Ureter (tissue), 1 donor: Measurements from ENCODE around the gene CTBP1. TPM values are rescaled to one million over a fixed set of nuclear protein-coding genes. Genes with fewer than 3 reads are reported as not detected.
"Not testable (repeated sequence)": the region's sequence is repeated elsewhere in the genome, so short reads cannot be mapped to it uniquely, and the experiment has no call there.

Source experiments
- DNase-seq: peaks from one replicate; pipeline ENCODE4 v3.0.0-alpha.2; 2020; ENCODE audit warnings: low spot score
- total RNA-seq: library from RNA; stranded (reverse); gene quantifications from one replicate; pipeline ENCODE4 v1.2.4, GENCODE V29; 2023
- donor health status: DM: yes; HTN: yes; CAD: no.

Gene CTBP1
- 171 TPM for total RNA-seq

DNA sequence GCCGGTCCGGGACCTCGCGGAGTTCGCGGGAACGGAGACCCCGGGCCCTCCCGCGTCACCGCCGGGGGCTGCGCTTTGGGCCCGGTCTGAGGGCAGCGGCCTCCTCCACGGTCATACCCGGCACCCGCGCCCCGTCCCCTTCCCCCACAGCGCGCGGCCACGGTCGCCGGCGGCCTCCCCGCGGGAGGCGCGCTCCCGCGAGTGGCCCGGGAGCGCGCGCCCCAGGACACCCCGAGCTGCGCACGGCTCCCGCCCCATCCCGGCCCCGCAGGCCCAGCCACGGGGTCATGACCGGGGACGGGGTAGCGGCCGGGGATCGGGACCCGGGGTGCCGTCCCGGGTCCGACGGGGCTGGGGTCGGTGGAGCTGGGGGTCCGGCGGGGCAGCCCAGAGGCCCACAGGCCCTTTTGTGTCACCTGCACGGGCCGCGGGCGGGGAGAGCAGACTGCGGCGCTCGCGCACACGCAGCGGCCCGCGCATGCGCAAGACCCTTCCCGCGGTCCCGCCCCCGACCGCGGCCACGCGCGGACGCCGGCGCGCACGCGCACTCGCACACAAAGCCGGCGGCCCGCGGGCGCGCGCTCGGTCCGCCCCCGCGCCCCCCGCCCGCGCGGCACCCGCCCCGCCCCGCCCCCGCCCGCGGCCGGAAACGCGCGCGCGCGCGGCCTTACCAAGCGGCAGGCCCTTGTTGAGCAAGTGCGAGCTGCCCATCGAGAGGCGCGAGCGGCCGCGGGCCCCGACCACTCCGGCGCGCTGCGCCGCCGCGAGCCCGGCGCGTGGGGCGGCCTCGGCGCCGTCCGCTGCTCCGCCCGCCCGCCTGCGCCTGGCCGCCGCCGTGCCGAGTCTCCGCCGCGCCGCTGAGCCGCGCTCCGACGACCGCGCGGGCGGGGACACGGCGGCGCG is at the start of gene CTBP1:
CTBP1 (minus strand) TSS at position 886 of the 903 bp plus-strand sequence. CDS start 7,799 bp downstream, outside the sequence.
- peak; percentile 78 for DNase-seq

- no peak for DNase-seq
Observed at GRCh38 chr4:1298461-1298860, 49.5 kb upstream of the CTBP1 start.

GRCh38 chr4:1297456-1298325 is 48.8 kb upstream of the CTBP1 start:
- DNase-seq = no peak

- DNase-seq = no peak
Observed at GRCh38 chr4:1297023-1297395, 48.1 kb upstream of the CTBP1 start.

- no peak for DNase-seq
Observed at GRCh38 chr4:1296324-1297022, 47.5 kb upstream of the CTBP1 start.

DNA sequence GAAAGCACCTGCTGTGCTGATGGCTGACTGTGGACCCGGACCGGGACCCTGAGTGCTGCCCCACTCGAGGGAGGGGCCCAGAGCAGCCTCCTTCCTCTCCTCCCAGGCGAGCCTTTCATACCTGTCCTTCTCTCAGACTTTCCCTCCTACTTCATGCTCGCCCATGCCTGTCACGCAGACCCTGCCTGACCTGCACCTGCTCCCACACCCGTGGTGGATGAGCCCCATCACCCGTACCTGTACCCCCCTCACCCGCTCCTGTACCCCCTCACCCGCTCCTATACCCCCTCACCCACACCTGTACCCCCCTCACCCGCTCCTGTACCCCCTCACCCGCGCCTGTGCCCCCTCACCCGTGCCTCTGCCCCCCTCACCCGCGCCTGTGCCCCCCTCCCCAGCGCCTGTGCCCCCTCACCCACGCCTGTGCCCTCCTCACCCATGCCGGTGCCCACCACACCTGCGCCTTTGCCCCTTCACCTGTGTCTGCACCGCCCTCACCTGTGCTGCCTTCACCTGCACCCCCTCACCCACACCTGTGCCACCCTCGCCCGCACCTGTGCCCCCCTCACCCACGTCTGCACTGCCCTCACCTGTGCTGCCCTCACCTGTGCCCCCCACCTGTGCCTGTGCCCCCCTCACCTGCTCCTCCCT is 46.6 kb upstream of the CTBP1 start:
- no peak for DNase-seq

GRCh38 chr4:1294891-1295290 is 46.0 kb upstream of the CTBP1 start:
- DNase-seq = no peak

- DNase-seq = no peak
Observed at GRCh38 chr4:1294424-1294823, 45.5 kb upstream of the CTBP1 start.

- no peak for DNase-seq
Observed at GRCh38 chr4:1293991-1294390, 45.1 kb upstream of the CTBP1 start.

- DNase-seq = no peak
Observed at GRCh38 chr4:1293531-1293941, 44.6 kb upstream of the CTBP1 start.

DNA sequence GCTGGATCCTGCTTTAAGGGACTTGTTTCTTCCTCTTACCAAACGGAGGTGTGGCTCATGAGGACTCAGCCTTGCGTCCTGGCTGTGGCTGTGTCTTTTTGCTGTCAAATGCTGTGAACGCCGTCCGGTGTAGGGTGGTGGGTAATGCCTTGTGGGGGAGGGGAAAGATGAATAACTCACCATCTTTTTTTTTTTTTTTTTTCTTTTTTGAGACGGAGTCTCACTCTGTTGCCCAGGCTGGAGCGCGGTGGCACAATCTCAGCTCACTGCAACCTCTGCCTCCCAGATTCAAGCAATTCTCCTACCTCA is 43.7 kb upstream of the CTBP1 start:
- DNase-seq = not testable (repeated sequence)

DNA sequence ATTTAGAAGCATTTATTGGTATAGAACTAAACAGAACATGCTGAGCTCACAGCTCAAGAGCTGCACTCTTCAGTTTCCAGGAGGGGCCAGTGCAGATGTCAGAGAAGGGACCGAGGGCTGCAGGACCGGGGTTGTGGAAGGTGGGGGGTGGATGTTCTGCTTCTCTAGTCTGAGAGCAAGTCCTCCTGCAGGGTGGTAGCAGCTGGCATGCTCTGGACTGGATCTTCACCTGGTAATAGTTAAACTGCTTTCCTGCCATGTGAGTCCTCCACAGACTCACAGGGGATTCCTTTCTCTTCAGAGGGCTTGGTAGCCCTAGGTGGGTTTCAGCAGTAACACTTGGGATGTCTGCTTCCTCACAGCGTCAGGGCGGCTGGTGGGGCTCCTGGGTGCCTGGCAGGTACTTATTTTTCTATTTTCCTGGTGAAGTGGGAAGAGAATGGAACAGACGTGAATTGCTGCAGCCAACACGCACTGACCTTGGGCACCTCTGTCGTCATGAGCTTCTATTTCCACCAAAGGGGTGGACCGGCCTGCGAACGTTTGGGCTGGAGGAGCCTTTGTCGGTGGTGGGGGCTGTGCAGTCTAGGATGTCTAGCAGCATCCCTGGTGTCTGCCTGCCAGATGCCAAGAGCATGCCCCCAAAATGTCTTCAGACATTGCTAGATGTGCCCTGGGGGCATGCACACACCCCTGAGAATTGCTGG is 43.2 kb upstream of the CTBP1 start:
- DNase-seq = no peak

GRCh38 chr4:1291091-1291490 is 42.2 kb upstream of the CTBP1 start:
- no peak for DNase-seq

DNA sequence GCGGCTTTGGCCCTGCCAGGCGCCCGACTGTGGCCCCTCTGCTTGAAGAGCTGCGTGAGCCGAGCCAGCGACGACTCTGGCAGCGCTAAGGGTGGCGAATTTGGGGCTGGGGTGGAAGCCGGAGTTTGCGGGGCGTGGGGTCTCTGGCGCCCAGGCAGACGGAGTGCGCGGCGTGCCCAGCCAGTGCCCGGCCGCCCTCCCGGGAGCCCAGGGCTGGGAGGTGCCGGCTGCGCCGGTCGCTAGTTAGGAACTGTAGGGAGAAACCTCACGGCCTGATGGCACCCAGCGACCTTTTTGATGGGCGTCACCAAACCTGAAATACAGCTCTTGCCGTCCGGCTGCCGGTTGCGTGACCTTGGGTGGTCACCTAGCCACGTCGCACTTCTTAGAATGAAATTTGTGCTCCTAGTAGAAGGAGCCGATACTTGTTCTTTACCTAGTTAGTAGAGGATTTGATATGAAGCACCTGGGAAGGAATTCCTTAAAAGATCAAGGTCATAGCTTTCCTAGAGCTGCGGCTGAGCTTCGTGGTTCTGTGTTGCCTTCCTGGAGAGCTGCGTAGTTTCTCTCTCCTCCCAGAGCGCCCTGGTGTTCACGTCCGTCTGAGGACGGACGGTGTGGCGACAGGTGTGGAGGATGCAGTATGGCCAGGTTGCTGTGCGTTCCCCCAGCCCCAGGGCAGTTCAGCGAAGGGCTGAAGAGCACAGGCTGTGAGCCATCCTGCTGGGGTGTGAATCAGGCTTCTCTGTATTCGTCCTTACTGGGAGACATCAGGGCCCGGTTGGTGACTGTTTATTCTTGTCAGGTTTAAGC is 41.4 kb upstream of the CTBP1 start:
- DNase-seq = no peak

DNA sequence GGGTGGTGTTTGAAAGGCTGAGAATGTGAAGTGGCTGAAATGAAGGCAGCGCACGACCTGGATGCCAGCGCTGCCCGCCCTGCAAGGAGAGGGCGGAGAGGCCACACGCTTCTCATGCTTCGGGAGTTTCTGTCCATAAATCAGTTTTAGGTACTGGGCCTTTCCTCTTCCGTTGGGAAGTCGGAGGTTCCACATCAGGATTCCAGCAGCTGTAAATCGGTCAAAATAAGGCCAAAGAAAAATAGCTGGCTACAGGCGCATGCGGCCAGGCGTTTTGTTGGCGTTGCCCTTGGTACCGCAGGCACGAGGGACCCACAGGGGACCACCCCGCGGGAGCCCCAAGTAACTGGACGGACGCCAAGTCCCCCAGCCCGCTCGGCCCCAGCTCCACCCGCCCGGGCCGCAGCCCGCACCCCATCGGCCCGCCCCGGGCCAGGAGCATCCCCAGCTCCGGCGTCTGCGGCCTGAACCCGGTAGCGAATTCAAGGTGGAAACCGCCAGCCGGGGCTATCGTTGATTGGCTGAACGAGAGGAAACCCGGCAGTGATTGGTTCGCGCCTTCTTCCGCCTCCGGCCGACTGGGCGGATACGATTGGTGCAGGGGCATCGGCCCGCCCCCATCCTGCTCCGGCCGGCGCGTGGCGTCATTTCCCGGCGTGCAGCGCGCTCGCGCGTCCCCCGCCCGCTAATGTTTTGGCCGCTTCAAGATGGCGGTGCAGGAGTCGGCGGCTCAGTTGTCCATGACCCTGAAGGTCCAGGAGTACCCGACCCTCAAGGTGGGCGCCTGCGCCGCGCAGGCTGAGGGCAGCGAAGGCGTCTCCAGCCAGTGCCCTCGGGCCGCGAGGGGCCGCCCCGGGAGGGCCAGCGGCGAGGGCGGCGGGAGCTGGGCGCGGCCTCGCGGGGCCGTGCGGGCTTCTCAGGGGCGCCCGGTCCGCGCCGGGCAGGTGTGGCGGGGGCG is 40.6 kb upstream of the CTBP1 start, which contains the start of gene MAEA:
MAEA (plus strand) TSS at position 685 of the 958 bp plus-strand sequence; CDS start at position 708, 23 bp downstream.
- peak; percentile 98 for DNase-seq

DNA sequence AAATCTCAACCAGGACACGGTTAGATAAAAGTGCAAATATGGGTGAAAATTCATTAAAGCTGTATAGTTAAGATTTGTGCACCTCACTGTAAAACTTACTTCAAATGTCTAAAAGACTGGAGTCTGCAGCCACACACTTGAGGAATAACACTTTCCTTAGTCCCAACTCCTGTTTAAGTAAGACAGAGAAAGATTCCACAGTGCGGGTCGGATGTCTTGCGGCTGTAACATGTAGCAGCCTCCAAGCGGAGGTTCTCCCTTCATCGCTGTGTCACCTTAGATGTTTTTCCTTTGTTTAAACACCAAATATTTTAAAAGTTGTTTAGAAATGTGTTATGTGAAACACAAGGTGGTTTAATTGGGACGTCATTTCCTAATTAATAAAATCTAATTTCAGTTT is 39.9 kb upstream of the CTBP1 start:
- no peak for DNase-seq

DNA sequence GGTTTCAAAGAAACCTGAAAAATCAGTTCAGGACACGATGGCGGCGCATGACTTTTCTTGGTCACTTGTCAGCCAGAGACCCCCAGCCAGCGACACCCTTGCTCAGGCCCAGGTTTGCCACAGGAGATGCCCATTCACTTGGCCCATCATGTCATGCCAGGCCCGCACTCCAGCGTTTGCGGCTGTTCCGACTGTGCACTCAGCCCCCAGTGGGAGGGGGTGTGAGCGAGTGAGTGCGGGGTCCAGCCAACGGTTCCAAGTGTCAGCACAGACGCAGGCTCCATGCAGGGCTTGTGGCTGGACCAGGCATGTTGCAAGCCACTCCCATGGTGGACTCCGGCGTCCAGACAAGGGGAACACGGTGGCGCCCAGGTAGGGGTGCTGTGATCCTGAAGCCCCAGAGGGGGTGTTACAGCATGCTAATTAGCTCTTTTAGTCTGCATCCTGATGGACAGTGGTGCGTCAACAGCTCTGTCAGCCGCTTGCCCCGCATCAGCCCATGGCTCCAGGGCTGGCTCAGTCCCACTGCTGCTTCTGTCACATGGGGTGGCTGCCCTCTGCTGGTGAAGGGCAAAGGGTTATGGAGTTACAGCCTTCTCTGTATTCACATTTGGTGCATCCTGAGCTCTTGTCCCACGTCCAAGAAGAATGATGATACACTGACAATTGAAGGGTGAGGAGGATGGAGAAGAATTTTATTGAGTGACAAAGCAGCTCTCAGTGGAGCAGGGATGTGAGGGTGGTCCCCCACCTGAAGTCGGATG is 37.0 kb upstream of the CTBP1 start:
- no peak for DNase-seq

- no peak for DNase-seq
Observed at GRCh38 chr4:1285151-1285789, 36.3 kb upstream of the CTBP1 start.
